Measurements from ENCODE around the gene ZNF593.

The ZNF593 gene

DNA sequence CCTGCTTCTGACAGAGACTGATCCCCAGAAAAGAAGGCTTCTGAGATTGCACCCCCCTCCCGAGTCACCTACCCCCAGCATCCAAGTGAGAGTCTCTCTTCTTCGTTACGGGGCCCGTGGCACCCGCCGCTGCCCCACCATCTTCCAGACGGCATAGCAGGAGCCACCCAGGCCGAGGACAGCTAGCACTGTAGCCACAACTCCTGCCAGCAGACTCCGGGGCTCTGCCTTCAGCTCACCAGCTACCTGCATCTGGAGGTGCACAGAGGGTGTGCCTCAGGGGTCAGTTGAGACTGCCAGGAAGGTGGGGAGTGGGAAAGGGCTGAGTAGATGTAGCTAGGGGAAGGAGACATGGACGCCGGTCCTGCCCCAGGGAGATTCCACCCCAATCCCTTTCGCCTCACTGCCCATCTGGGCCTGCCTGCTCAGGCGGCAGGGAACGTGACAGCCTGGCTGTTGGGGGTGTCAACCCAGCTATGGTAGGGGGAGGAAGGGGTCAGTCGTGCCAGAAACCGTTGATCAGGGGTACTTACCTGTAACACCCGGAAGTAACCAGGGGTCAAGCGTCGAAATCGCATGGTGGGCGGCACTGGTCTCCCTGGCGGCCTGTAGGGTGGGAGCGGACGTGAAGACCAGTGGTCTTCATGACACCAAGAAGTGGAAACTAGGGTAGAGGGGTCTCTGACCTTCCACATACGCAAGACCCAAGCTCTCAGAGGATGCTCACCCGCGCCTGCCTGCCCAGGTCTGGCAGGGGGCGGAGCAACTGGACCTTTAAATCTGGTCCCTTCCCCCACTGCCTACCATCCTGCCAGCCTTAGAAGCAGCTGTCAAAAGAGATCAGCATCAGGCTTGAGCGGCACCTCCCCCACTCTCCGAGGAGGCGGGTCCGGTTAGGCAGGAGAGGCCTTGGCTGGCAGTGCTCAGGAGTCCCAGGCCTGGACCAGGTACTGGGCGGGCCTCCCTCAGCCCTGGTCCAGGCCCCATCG lies 1.7 kb downstream of the ZNF593 start, which contains the start of gene ZNF593OS:
TSS of gene ZNF593OS (minus strand) at position 749 of the 989 bp plus-strand sequence. CDS start at position 578, 171 bp downstream.
- DNase-seq: no peak

GRCh38 chr1:26175346-26175745 lies 5.6 kb downstream of the ZNF593 start:
- DNase-seq: no peak

- DNase-seq: no peak
These were observed 7.5 kb downstream of the ZNF593 start, which contains the start of gene CNKSR1 for GRCh38 chr1:26177182-26177684. Gene CNKSR1 (plus strand): TSS chr1:26177491. CDS start chr1:26177548, 57 bp downstream.

DNA sequence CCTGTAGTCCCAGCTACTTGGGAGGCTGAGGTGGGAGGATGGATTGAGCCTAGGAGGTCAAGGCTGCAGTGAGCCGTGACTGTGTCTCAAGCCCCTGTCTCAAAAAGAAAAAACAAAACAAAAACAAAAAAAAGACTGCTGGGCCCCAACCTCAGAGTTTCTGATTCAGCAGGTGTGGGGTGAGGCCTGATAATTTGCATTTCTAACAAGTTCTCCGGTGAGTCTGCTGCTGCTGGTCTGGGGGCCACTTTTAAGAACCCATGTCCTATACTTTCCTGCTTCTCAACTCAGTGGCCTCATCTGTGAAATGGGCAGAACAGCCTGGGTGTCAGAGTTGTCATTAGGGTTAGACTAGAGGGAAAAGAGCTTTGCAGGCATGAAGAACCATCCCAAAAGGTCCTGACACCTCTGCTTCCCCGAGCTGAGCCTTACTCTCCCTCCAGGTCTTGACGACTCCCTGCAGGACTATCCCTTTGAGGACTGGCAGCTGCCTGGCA lies 10.3 kb downstream of the ZNF593 start:
- no peak for DNase-seq

DNA sequence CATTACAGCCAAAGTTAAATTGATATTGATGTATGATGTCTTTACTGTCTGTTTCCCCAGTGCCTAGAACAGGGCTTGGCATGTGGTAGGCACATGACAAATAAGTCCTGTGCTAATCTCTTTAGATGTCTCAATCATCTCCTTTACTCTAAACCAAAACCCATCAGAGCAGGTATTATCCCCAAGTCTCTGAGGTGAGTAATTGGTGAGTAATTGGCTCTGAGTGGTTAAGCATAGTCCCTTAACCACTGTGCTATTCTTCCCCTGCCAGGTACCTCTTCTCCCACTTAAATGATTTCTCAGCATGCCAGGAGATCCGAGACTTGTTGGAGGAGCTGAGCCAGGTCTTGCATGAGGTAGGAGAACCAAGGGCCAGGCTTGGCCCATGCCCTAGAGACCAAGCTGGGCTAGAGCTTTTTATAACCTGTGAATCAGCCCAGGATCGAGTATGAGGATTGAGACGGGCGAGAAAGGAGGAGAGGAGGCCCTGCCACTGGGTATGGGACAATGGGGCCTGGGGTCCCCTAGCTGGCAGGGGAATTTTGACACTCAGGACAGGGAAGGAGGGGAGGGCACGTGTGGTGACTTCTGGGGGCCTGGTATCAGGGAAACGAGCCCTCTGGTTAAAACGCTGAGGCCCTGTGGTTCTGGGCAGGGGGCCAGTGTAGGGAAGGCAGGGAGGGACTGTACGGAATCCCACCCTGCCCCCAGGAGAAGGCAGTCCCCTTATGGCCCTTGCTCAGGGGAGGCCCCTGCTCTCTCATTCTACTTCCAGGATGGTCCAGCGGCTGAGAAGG lies 12.1 kb downstream of the ZNF593 start:
- DNase-seq: no peak

DNA sequence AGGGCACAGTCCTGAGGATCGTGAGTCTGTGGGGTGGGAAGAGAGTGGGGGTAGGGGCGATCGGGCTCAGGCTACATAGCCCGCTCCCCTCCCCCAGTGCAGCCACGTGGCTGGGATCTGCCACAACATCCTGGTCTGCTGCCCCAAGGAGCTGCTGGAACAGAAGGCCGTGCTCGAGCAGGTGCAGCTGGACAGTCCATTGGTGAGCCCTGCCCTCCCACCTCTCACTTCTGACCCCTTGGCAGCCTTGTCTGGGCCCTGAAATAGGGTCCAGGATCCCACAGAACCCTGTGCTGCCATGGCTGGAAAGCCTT lies 12.6 kb downstream of the ZNF593 start:
- DNase-seq: no peak

GRCh38 chr1:26184086-26184485 lies 14.4 kb downstream of the ZNF593 start:
- DNase-seq: no peak

DNA sequence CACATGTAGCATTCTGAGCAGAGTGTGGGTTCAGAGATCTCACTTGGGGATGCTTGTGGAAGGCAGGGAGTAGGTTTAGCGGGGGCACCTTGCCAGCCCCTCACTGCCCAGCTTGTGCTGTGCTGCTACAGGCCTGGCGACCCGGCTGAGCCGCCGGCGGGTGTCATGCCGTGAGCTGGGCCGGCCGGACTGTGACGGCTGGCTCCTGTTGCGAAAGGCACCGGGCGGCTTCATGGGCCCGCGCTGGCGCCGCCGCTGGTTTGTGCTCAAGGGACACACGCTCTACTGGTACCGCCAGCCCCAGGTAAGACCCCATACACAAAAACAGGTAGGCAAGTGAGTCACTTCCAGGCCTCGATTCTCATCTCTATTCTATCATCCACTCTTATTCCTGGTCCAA lies 15.2 kb downstream of the ZNF593 start:
- no peak for DNase-seq

DNA sequence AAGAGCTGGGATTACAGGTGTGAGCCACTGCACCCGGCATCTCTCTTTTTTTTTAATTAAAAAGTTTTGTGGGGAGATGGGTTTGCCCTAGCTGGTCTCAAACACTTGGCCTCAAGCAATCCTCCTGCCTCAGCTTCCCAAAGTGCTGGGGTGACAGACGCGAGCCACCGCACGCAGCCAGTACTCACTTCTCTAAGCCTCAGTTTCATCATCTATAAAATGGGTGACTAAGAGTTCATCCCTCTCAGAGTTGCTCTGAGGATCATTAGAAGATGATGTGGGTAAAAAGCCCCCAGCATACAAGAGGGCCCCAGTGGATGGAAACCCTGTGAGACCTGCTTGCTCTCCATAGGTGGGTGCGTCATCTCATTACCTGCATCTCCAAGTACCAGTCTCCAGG lies 18.2 kb downstream of the ZNF593 start:
- no peak for DNase-seq

- no peak for DNase-seq
These were observed 18.8 kb downstream of the ZNF593 start for GRCh38 chr1:26188477-26188876.

GRCh38 chr1:26189331-26189730 lies 19.6 kb downstream of the ZNF593 start:
- DNase-seq: no peak

- DNase-seq: no peak
These were observed 20.1 kb downstream of the ZNF593 start for GRCh38 chr1:26189751-26190275.

GRCh38 chr1:26190373-26190987 lies 20.8 kb downstream of the ZNF593 start, which contains the start of gene CATSPER4:
Gene CATSPER4 (plus strand): TSS chr1:26190602. CDS start chr1:26190628, 26 bp downstream.
- DNase-seq: no peak

GRCh38 chr1:26191739-26192138 lies 22.0 kb downstream of the ZNF593 start:
- DNase-seq: no peak

DNA sequence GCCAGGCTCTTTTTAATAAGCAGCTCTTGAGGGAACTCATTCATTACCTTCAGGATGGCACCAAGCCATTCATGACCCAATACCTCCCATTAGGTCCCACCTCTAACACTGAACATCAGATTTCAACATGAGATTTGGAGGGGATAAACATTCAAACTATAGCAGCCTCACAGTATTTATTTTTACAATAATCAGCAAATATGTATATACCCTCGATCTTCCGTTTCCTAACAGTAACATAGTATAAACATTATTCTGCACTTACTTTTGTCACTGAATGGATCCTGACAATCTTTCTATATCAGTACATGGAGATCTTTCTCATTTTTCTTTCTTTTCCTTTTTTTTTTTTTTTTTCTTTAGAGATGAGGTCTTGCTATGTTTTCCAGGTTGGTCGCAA lies 26.1 kb downstream of the ZNF593 start:
- DNase-seq: no peak

GRCh38 chr1:26197301-26197700 lies 27.6 kb downstream of the ZNF593 start:
- DNase-seq: no peak

- DNase-seq: no peak
These were observed 28.1 kb downstream of the ZNF593 start for GRCh38 chr1:26197813-26198212.

- DNase-seq: no peak
These were observed 30.7 kb downstream of the ZNF593 start for GRCh38 chr1:26200413-26200812.

DNA sequence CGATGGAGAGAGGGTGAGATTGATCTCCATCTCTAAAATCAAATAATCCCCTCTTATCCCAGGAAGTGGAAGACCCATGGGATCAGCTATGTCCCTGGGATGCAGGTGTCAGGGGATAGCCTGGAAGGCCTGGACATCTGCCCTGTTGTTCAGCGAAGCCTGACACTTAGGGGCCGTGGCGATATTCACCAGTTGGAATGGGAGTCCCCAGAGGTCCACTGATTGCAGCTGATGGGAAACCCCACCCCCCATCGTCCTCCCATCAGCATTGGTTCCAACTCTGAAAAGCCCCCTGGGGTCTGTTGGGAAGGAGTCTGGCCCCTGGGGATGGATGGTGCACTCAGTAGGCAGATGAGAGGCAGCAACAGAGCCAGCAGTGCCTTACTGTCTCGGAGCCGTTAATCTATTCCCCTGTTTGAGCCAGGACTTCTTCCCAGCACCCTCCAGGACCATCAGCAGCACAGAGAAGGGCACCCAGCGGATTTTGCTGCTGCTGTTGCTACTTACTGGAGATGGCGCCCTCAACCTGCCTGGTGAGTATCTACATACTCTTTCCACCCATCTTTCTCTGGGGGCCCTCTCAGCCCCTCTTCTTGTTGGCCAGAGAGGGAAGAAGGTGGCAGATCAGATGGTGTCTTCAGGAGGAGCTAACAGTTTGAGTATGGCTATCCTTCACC lies 34.1 kb downstream of the ZNF593 start:
- DNase-seq: no peak

DNA sequence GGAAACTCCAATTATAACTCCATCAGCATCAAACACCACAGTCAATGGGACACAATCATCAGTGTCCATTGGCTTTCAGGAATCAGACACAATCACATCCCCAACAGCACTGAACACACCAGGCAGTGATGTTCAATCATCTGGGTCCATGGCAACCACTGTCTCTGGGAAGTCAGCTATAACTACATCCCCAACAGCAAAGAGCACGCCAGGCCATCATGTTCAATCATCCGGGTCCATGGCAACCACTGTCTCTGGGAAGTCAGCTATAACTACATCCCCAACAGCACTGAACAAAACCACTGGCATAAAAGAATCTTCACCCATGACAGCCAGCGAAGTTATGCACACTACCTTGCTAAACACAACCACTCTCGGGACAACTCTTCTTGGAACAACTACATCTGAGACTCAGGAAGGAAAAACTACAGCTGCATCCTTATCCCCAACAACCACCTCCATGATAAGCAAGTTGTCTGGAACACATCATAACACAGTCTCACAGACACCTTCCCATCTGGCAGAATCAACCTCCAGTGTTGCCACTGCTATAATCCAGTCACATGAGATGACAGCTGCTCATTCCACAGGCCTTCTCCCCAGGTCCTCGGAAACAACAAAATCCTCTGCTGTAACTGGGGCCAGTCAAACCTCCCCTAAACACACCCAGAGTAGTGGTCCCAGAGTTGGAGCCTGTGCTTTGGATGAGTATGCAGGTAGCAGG lies 40.6 kb downstream of the ZNF593 start:
- DNase-seq: no peak

GRCh38 chr1:26212726-26213125 lies 43.0 kb downstream of the ZNF593 start:
- no peak for DNase-seq
